MM.1S (cell line): Measurements from ENCODE around the gene PCNT.

Experiments used
- DNase-seq: peaks from one replicate; pipeline ENCODE4 v3.0.0-alpha.2; 2015
- H2AFZ ChIP-seq: fragments of 300-600 bp; sonication (generic); 2 replicates; pipeline ENCODE4 v1.6.0; 2016; ENCODE audit warnings: antibody characterized with exemption, low read length
- H3F3A ChIP-seq: fragments of 300-600 bp; sonication (generic); 2 replicates; pipeline ENCODE4 v1.6.1; 2016; ENCODE audit warnings: mild to moderate bottlenecking, antibody characterized with exemption, low read length, moderate library complexity, mixed read lengths; ENCODE audit not compliant: insufficient read depth
- H3K27ac ChIP-seq: fragments of 300-600 bp; sonication (generic); 2 replicates; pipeline ENCODE4 v1.5.1; 2016; ENCODE audit warnings: mild to moderate bottlenecking, low read length
- H3K27me3 ChIP-seq: fragments of 300-600 bp; sonication (generic); replicated peaks from 2 replicates; pipeline ENCODE4 v1.6.0; 2016; ENCODE audit warnings: low read length; ENCODE audit not compliant: insufficient read depth
- H3K36me3 ChIP-seq: fragments of 300-600 bp; sonication (generic); replicated peaks from 2 replicates; pipeline ENCODE4 v1.6.1; 2016; ENCODE audit warnings: mild to moderate bottlenecking, low read length, mixed read lengths; ENCODE audit not compliant: insufficient read depth
- H3K4me1 ChIP-seq: fragments of 300-600 bp; sonication (generic); 2 replicates; pipeline ENCODE4 v1.6.1; 2016; ENCODE audit warnings: low read length, mixed read lengths
- H3K4me2 ChIP-seq: fragments of 300-600 bp; sonication (generic); 2 replicates; pipeline ENCODE4 v1.6.0; 2016; ENCODE audit warnings: low read depth, low read length
- H3K4me3 ChIP-seq: fragments of 300-600 bp; sonication (generic); 2 replicates; pipeline ENCODE4 v1.5.1; 2016; ENCODE audit warnings: low read length, mixed read lengths
- H3K79me2 ChIP-seq: fragments of 300-600 bp; sonication (generic); 2 replicates; pipeline ENCODE4 v1.6.1; 2016; ENCODE audit warnings: mixed run types, low read length, mixed read lengths
- H3K9ac ChIP-seq: fragments of 300-600 bp; sonication (generic); 2 replicates; pipeline ENCODE4 v1.6.1; 2016; ENCODE audit warnings: low read length, mixed read lengths
- H3K9me2 ChIP-seq: fragments of 300-600 bp; sonication (generic); replicated peaks from 2 replicates; pipeline ENCODE4 v1.6.1; 2016; ENCODE audit warnings: mild to moderate bottlenecking, low read length, mixed read lengths; ENCODE audit not compliant: insufficient read depth
- H3K9me3 ChIP-seq: fragments of 300-600 bp; sonication (generic); replicated peaks from 2 replicates; pipeline ENCODE4 v1.6.1; 2016; ENCODE audit warnings: mild to moderate bottlenecking, low read length, mixed read lengths; ENCODE audit not compliant: insufficient read depth
- H4K20me1 ChIP-seq: fragments of 300-600 bp; sonication (generic); 2 replicates; pipeline ENCODE4 v1.6.1; 2016; ENCODE audit warnings: mild to moderate bottlenecking, low read length, moderate library complexity, mixed read lengths; ENCODE audit not compliant: insufficient read depth
- CTCF ChIP-seq: fragments of 300-600 bp; sonication (generic); IDR thresholded peaks from 2 replicates; pipeline ENCODE4 v1.5.1; 2016; ENCODE audit warnings: antibody characterized with exemption, low read length, mixed read lengths
- EZH2 ChIP-seq: fragments of 300-600 bp; sonication (generic); optimal IDR thresholded peaks from 2 replicates; pipeline ENCODE3; 2017; ENCODE audit warnings: low read depth, mild to moderate bottlenecking, antibody characterized with exemption, low read length, mixed read lengths
- EZH2phosphoT487 ChIP-seq: fragments of 300-600 bp; sonication (generic); IDR thresholded peaks from 2 replicates; pipeline ENCODE4 v1.6.1; 2018; ENCODE audit warnings: antibody characterized with exemption, low read length

Gene PCNT

GRCh38 chr21:46425041-46425440 is 101.1 kb downstream of the PCNT start:
- Histone ChIP-seq H3K36me3 (0 out of 2 replicates have a peak, but pooled peaks cover 5% of the 10 kb centered on the region), H3K9me3 (no peaks in the 10 kb centered on the region), H3K27ac (no peak overlapping the region), H3K4me1 (no peaks in the 10 kb centered on the region), H3K9ac (no peak overlapping the region), H3F3A (no peaks in the 10 kb centered on the region), H3K4me2 (no peak overlapping the region), H2AFZ (no peak overlapping the region), H3K27me3 (no peaks in the 10 kb centered on the region), H3K9me2 (no peaks in the 10 kb centered on the region), H3K4me3 (no peak overlapping the region), H3K79me2 (no peaks in the 10 kb centered on the region), H4K20me1 (no peaks in the 10 kb centered on the region)
- TF ChIP-seq CTCF = no peak
- TF ChIP-seq EZH2phosphoT487 = no peak
- TF ChIP-seq EZH2 = no peak
- DNase-seq = no peak

DNA sequence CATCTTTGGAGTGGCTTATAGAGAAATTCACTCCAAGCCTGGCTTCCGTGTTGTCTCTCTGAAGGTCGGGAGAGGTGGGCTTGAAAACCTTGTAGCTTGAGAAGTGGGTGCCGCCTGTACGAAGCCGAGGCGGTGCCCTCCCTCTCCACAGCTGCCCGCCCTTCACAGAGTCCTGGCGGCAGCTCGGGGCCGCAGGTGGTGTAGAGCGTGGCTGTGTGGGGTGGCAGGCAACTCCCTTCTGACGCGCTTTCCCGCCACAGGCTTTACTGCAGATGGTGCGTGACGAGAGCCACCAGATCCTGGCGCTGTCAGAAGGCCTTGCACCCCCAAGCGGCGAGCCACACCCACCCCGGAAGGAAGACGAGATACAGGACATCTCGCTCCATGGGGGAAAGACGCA is 101.6 kb downstream of the PCNT start:
- Histone ChIP-seq H3K9me3 (no peaks in the 10 kb centered on the region), H3K27ac (no peak overlapping the region), H3F3A (no peaks in the 10 kb centered on the region), H3K79me2 (no peaks in the 10 kb centered on the region), H3K9ac (no peak overlapping the region), H3K4me2 (no peak overlapping the region), H3K4me1 (no peaks in the 10 kb centered on the region), H2AFZ (no peak overlapping the region), H4K20me1 (no peaks in the 10 kb centered on the region), H3K27me3 (no peaks in the 10 kb centered on the region), H3K36me3 (peaks cover 11% of the 10 kb centered on the region; the same call in 1 of the 2 replicates), H3K9me2 (no peaks in the 10 kb centered on the region), H3K4me3 (no peak overlapping the region)
- TF ChIP-seq CTCF = no peak
- no peak for TF ChIP-seq EZH2
- no peak for TF ChIP-seq EZH2phosphoT487
- DNase-seq = no peak

GRCh38 chr21:46426313-46427046 is 102.5 kb downstream of the PCNT start:
- no peak overlapping the region for H3K27ac ChIP-seq
- peaks cover 12% of the 10 kb centered on the region; the same call in 1 of the 2 replicates for H3K36me3 ChIP-seq
- no peaks in the 10 kb centered on the region for H4K20me1 ChIP-seq

More at GRCh38 chr21:46426313-46427046, 102.5 kb downstream of the PCNT start:
- Histone ChIP-seq H3K27me3 (no peaks in the 10 kb centered on the region), H3K4me1 (no peaks in the 10 kb centered on the region), H3K9me3 (no peaks in the 10 kb centered on the region), H3K79me2 (no peaks in the 10 kb centered on the region), H3K9ac (no peak overlapping the region), H3K4me2 (no peak overlapping the region), H3K4me3 (no peak overlapping the region), H2AFZ (no peak overlapping the region), H3F3A (no peaks in the 10 kb centered on the region), H3K9me2 (no peaks in the 10 kb centered on the region)
- TF ChIP-seq EZH2 (no peak), CTCF (no peak), EZH2phosphoT487 (no peak)
- no peak for DNase-seq
